GM19467 (cell line): ENCODE data around the gene PRXL2B.
A peak's percentile ranks its signal among the peaks of the same experiment; 100 is the strongest.
"Not testable (repeated sequence)": the region's sequence is repeated elsewhere in the genome, so short reads cannot be mapped to it uniquely, and the experiment has no call there.

Source experiments
- ATAC-seq: cut with Tn5 transposase; IDR thresholded peaks from one replicate; pipeline ENCODE4 v1.9.1; 2021; ENCODE audit warnings: mild to moderate bottlenecking, moderate library complexity; ENCODE audit not compliant: unreplicated experiment

PRXL2B gene

DNA sequence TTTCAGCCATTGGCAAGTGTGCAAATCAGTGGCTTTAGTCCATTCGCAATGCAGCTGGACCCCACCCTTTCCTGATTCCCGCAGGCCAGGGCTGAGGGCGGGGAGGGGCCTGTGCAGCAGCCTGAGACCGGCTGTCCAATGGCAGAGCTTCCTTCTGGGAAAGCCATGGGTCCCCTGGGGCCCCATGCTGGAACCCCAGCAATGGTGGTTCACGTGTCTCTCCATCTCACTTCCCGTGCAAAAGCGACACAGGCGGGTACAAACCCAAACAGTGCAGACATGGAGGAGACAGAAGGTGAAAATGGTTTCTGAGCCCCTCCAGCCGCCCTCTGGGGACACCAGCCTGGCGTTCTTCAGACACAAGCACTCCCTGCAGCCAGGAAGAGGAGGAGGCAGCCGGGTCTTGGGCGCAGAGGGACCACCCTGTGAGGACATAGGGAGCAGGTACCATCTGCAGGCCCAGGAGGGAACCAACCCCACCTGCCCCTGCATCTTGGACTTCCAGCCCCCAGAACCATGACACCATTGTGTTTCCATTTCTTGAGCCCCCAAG is 36.2 kb upstream of the PRXL2B start:
- ATAC-seq = not testable (repeated sequence)

DNA sequence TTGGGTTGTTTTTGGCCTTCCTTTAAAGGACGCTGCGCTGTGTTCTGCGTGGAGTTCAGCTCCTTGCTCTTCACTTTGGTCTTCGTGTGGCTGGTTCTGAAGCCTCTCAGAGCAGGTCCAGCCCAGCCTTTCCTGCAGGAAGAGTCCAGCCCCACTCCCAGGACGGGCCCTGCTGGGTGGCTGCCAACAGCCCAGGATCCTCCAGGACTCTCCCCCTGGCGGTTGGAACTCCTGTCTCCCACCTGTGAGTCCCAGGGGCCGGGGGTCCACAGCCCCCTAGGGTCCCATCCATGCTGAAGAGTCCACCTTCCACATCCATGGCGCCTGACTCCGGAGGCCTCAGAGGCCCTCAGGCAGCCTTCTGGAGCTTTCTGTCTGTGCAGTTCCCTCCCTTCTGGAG is 35.0 kb upstream of the PRXL2B start:
- not testable (repeated sequence) for ATAC-seq

GRCh38 chr1:2552189-2552588 is 34.4 kb upstream of the PRXL2B start:
- no peak for ATAC-seq

GRCh38 chr1:2553076-2553475 is 33.5 kb upstream of the PRXL2B start:
- not testable (repeated sequence) for ATAC-seq

GRCh38 chr1:2553871-2554620 is 32.5 kb upstream of the PRXL2B start:
- ATAC-seq = no peak

- ATAC-seq = no peak
These were observed 31.8 kb upstream of the PRXL2B start for GRCh38 chr1:2554621-2555387.

- peak; percentile 37 for ATAC-seq
These were observed 30.8 kb upstream of the PRXL2B start for GRCh38 chr1:2555634-2556276.

DNA sequence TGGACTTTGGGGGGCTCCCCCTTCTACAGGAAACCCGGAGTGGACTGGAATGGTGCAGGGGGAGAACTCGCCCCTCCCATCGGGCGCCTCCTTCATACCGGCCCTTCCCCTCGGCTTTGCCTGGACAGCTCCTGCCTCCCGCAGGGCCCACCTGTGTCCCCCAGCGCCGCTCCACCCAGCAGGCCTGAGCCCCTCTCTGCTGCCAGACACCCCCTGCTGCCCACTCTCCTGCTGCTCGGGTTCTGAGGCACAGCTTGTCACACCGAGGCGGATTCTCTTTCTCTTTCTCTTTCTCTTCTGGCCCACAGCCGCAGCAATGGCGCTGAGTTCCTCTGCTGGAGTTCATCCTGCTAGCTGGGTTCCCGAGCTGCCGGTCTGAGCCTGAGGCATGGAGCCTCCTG is 30.3 kb upstream of the PRXL2B start, which contains the start of gene TNFRSF14:
TSS of gene TNFRSF14 (plus strand) at position 95 of the 401 bp plus-strand sequence. CDS start at position 389, 294 bp downstream.
- peak; percentile 27 for ATAC-seq

- no peak for ATAC-seq
These were observed 29.7 kb upstream of the PRXL2B start for GRCh38 chr1:2556678-2557481.

GRCh38 chr1:2557482-2558400 is 28.8 kb upstream of the PRXL2B start:
- ATAC-seq = no peak

- ATAC-seq = no peak
These were observed 28.2 kb upstream of the PRXL2B start for GRCh38 chr1:2558420-2558819.

DNA sequence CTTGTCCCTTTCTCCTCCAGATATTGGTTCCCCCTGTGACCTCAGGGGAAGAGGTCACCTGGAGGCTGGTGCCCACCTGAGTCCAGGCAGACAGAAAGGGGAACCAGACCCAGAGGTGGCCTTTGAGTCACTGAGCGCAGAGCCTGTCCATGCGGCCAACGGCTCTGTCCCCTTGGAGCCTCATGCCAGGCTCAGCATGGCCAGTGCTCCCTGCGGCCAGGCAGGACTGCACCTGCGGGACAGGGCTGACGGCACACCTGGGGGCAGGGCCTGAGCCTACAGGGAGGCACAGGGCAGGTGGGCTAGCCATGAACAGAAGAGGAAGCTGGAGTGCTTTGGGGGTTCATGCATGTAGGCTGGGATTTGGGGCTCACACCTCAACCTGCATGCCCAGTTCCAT is 27.7 kb upstream of the PRXL2B start:
- ATAC-seq = no peak

GRCh38 chr1:2559509-2560298 is 26.9 kb upstream of the PRXL2B start:
- ATAC-seq = no peak

DNA sequence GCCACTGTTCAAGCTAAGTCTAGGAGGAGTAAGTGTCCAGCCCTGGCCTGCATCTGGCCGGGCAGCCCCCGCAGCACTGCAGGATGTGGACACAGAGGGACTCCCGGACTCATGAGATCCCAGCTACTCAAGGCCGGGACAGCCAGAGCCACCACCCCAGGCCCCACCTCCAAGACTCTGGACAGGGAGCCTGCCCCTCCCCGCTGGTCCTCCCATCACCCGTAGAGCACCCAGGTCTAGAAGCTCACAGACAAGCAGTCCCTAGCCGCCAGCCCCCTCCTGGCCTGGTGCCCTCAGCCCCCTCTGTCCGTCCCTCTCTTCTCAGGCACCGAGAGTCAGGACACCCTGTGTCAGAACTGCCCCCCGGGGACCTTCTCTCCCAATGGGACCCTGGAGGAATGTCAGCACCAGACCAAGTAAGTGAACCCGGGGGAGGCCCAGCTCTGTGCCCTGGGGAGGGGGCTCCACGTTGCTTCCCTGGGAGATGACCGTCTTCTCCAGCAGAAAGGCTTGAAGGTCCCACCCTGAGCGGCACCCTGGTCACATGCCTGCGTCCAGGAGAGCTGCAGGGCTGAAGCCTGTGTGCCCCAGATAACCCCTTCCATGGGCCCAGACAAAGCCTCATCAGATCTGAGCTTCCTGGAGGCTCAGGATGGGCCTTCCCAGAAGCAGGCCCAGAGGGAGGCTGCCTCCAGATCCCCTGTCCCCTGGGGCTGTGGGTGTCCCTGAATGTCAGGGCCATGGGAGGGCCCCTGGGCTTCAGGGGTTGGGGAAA is 26.1 kb upstream of the PRXL2B start:
- ATAC-seq = no peak

GRCh38 chr1:2561446-2561845 is 25.1 kb upstream of the PRXL2B start:
- no peak for ATAC-seq

DNA sequence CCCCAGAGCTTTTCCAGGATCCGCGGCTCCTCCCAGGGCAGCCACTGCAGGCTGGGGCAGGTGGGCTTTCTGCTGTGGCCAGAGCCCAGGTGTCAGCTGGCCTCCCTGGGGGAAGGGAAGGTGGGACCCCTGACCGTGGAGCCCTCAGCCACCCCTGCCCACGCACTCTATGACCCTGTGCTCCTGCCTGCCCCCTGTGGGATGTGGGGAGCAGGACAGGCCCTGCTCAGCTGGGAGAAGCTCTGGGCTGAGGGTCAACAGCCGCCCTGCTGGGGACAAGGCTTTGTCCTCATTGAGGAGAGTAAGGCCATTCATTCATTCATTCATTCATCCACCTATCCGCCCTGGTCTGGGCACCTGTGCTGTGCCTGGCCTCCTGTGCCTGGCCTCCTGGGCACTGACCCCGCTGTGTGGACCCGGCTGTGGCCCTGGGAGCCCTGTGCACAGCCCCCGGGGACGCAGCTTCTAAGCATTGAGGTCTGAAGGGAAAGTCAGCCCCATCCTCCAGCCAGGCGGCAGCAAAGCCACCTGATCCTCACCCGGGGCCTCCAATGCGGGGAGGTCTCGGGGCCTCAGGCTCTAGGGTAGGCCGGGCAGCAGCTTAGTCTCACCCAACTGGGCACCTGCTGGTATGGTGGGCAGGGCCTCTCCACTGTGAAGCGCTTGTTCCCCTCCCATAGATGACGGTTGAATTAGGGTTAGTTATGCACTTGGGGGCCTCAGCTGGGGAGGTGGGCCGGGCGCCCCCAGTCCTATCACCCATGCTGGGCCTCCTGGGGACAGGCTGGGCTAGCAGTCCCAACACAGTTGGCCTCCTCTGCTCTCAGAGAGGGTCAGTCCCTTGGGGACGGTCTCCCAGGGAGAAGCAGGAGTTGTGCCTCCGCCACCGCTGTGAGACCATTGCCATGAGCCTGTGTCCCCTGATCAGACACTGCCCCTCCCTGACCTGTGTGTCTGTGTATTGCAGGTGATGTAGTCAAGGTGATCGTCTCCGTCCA is 24.4 kb upstream of the PRXL2B start:
- ATAC-seq = no peak

DNA sequence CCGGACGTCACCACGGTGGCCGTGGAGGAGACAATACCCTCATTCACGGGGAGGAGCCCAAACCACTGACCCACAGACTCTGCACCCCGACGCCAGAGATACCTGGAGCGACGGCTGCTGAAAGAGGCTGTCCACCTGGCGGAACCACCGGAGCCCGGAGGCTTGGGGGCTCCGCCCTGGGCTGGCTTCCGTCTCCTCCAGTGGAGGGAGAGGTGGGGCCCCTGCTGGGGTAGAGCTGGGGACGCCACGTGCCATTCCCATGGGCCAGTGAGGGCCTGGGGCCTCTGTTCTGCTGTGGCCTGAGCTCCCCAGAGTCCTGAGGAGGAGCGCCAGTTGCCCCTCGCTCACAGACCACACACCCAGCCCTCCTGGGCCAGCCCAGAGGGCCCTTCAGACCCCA is 23.4 kb upstream of the PRXL2B start:
- no peak for ATAC-seq
